IMR-90 (cell line): Measurements from ENCODE around the gene PPM1J. TPM values are rescaled to one million over a fixed set of nuclear protein-coding genes. Genes with fewer than 3 reads are reported as not detected.
A peak's percentile ranks its signal among the peaks of the same experiment; 100 is the strongest.

ENCODE experiments used
- ATAC-seq: fragments of 200-7000 bp; cut with Tn5 transposase; 2 replicates; pipeline ENCODE4 v1.9.1; 2020; ENCODE audit warnings: low read depth, mild to moderate bottlenecking, moderate library complexity
- BruUV-seq: library from RNA; stranded (reverse); fragments of 400-500 nt; replicated peaks from 2 replicates; lab custom pipeline; 2021; lab: Mats Ljungman, UMichigan
- CTCF ChIA-PET: fragments of 300-600 bp; formaldehyde crosslinking; extraction: SDS; loops from one replicate; lab custom pipeline; 2021; ENCODE audit warnings: antibody characterized with exemption; lab: Yijun Ruan, JAX
- POLR2A ChIA-PET: fragments of 300-600 bp; sonication (Branson Sonifier 250); formaldehyde crosslinking; loops from one replicate; lab custom pipeline; 2022; ENCODE audit warnings: antibody characterized with exemption; ENCODE audit not compliant: unreplicated experiment; lab: Charles Lee
- DNase-seq: peaks from one replicate; pipeline ENCODE4 v3.0.0; 2013
- H2AFZ ChIP-seq: replicated peaks from 2 replicates; pipeline ENCODE3; 2013; ENCODE audit warnings: low read length, mild to moderate bottlenecking; ENCODE audit not compliant: poor library complexity
- H2AK5ac ChIP-seq: 2 replicates; pipeline ENCODE4 v1.6.1; 2013; ENCODE audit warnings: low read depth, low read length, inconsistent platforms
- H2AK9ac ChIP-seq: replicated peaks from 2 replicates; pipeline ENCODE3; 2013; ENCODE audit warnings: mild to moderate bottlenecking, low read depth, low read length, moderate library complexity; ENCODE audit not compliant: poor library complexity
- H2BK120ac ChIP-seq: 2 replicates; pipeline ENCODE4 v1.6.1; 2013; ENCODE audit warnings: low read depth, low read length, inconsistent platforms
- H2BK15ac ChIP-seq: 3 replicates; pipeline ENCODE4 v1.6.1; 2013; ENCODE audit warnings: low read depth, low read length, inconsistent platforms
- H2BK20ac ChIP-seq: 2 replicates; pipeline ENCODE4 v1.6.1; 2013; ENCODE audit warnings: low read depth, mild to moderate bottlenecking, inconsistent platforms, low read length, moderate library complexity
- H2BK5ac ChIP-seq: 2 replicates; pipeline ENCODE4 v1.6.1; 2013; ENCODE audit warnings: mild to moderate bottlenecking, low read depth, low read length, inconsistent platforms; ENCODE audit not compliant: poor library complexity, severe bottlenecking
- H3K14ac ChIP-seq: replicated peaks from 2 replicates; pipeline ENCODE4 v1.6.1; 2013; ENCODE audit warnings: low read depth, low read length, inconsistent platforms
- H3K18ac ChIP-seq: 2 replicates; pipeline ENCODE4 v1.6.1; 2013; ENCODE audit warnings: low read depth, low read length, control low read depth
- H3K23ac ChIP-seq: 2 replicates; pipeline ENCODE4 v1.6.1; 2013; ENCODE audit warnings: low read depth, low read length, inconsistent platforms
- H3K27ac ChIP-seq: 2 replicates; pipeline ENCODE4 v1.5.1; 2013; ENCODE audit warnings: mild to moderate bottlenecking, control low read depth, low read length; ENCODE audit not compliant: insufficient read depth
- H3K27me3 ChIP-seq: 2 replicates; pipeline ENCODE4 v1.6.1; 2013; ENCODE audit warnings: low read length; ENCODE audit not compliant: control insufficient read depth, insufficient read depth
- H3K36me3 ChIP-seq: 2 replicates; pipeline ENCODE4 v1.6.1; 2013; ENCODE audit warnings: low read length, mixed read lengths; ENCODE audit not compliant: control insufficient read depth, insufficient read depth
- H3K4ac ChIP-seq: 2 replicates; pipeline ENCODE4 v1.6.1; 2013; ENCODE audit warnings: low read depth, low read length, inconsistent platforms
- H3K4me1 ChIP-seq: 2 replicates; pipeline ENCODE4 v1.6.1; 2013; ENCODE audit warnings: low read length, mixed read lengths; ENCODE audit not compliant: control insufficient read depth, insufficient read depth
- H3K4me2 ChIP-seq: 2 replicates; pipeline ENCODE4 v1.6.1; 2013; ENCODE audit warnings: low read depth, mild to moderate bottlenecking, control low read depth, low read length, moderate library complexity
- H3K4me3 ChIP-seq: 2 replicates; pipeline ENCODE4 v1.5.1; 2013; ENCODE audit warnings: low read depth, mild to moderate bottlenecking, control low read depth, low read length, moderate library complexity; ENCODE audit not compliant: insufficient read depth
- H3K56ac ChIP-seq: 2 replicates; pipeline ENCODE4 v1.6.1; 2013; ENCODE audit warnings: low read length, inconsistent platforms; ENCODE audit not compliant: insufficient read depth; ENCODE audit errors: extremely low read depth
- H3K79me1 ChIP-seq, 2 experiments: 2 replicates each; pipeline ENCODE4 v1.6.1; 2013; ENCODE audit warnings: low read length in 2 of 2, inconsistent platforms in 1 of 2, low read depth in 1 of 2
- H3K9ac ChIP-seq: 2 replicates; pipeline ENCODE4 v1.6.1; 2013; ENCODE audit warnings: low read depth, low read length, control low read depth
- H3K9me1 ChIP-seq: 2 replicates; pipeline ENCODE4 v1.6.1; 2013; ENCODE audit warnings: low read length, inconsistent platforms; ENCODE audit not compliant: insufficient read depth
- H3K9me3 ChIP-seq: 2 replicates; pipeline ENCODE4 v1.6.1; 2013; ENCODE audit warnings: low read length; ENCODE audit not compliant: control insufficient read depth, insufficient read depth
- H4K20me1 ChIP-seq: 2 replicates; pipeline ENCODE4 v1.6.1; 2013; ENCODE audit warnings: low read length, inconsistent platforms; ENCODE audit not compliant: insufficient read depth
- H4K5ac ChIP-seq: 2 replicates; pipeline ENCODE4 v1.6.1; 2013; ENCODE audit warnings: mild to moderate bottlenecking, low read depth, low read length, control low read depth
- H4K8ac ChIP-seq, 2 experiments: 2 replicates each; pipeline ENCODE4 v1.6.1; 2013; ENCODE audit warnings: low read depth in 2 of 2, low read length in 2 of 2, control low read depth in 1 of 2, inconsistent platforms in 1 of 2
- H4K91ac ChIP-seq: 2 replicates; pipeline ENCODE4 v1.6.1; 2013; ENCODE audit warnings: low read depth, low read length, inconsistent platforms; ENCODE audit not compliant: insufficient read depth
- BHLHE40 ChIP-seq: fragments of 150-350 bp; IDR thresholded peaks from 2 replicates; pipeline ENCODE4 v1.6.1; 2016; ENCODE audit warnings: mild to moderate bottlenecking, low read depth, low read length
- CEBPB ChIP-seq: IDR thresholded peaks from 2 replicates; pipeline ENCODE4 v1.6.1; 2012; ENCODE audit warnings: low read depth, low read length, improper control_type of control experiment
- CHD1 ChIP-seq: IDR thresholded peaks from 2 replicates; pipeline ENCODE4 v1.6.1; 2012; ENCODE audit warnings: low read depth, low read length, improper control_type of control experiment
- CTCF ChIP-seq: conservative IDR thresholded peaks from 2 replicates; pipeline ENCODE4 v1.5.1; 2012; ENCODE audit warnings: mild to moderate bottlenecking, low read depth, low read length, improper control_type of control experiment
- ELK1 ChIP-seq: fragments of 150-350 bp; IDR thresholded peaks from 2 replicates; pipeline ENCODE4 v1.6.1; 2016; ENCODE audit warnings: low read depth, mild to moderate bottlenecking, low read length, moderate library complexity, borderline replicate concordance
- FOS ChIP-seq: fragments of 150-350 bp; IDR thresholded peaks from 2 replicates; pipeline ENCODE4 v1.6.1; 2016; ENCODE audit warnings: low read depth, low read length
- MAZ ChIP-seq: IDR thresholded peaks from 2 replicates; pipeline ENCODE4 v1.6.1; 2012; ENCODE audit warnings: low read depth, mild to moderate bottlenecking, low read length, improper control_type of control experiment, moderate library complexity, borderline replicate concordance
- MXI1 ChIP-seq: IDR thresholded peaks from 2 replicates; pipeline ENCODE4 v1.6.1; 2012; ENCODE audit warnings: low read depth, mild to moderate bottlenecking, low read length, moderate library complexity, borderline replicate concordance
- NFE2L2 ChIP-seq: fragments of 150-350 bp; IDR thresholded peaks from 2 replicates; pipeline ENCODE4 v1.6.1; 2016; ENCODE audit warnings: low read depth, mild to moderate bottlenecking, low read length
- POLR2A ChIP-seq: IDR thresholded peaks from 2 replicates; pipeline ENCODE4 v1.6.1; 2012; ENCODE audit warnings: mild to moderate bottlenecking, low read depth, low read length
- RAD21 ChIP-seq: IDR thresholded peaks from 2 replicates; pipeline ENCODE4 v1.6.1; 2012; ENCODE audit warnings: low read length, improper control_type of control experiment
- RFX5 ChIP-seq: IDR thresholded peaks from 2 replicates; pipeline ENCODE4 v1.8.0; 2012; ENCODE audit warnings: low read depth, mild to moderate bottlenecking, low read length, moderate library complexity
- SMC3 ChIP-seq: fragments of 150-350 bp; IDR thresholded peaks from 2 replicates; pipeline ENCODE4 v1.6.1; 2016; ENCODE audit warnings: low read depth, mild to moderate bottlenecking, antibody characterized with exemption, low read length, moderate library complexity
- WGBS, 2 experiments: methylation state at CpG; one replicate each; pipeline versions ENCODE4 v1.1.5 to v1.1.7; 2013; ENCODE audit warnings: missing lambda C conversion rate in 2 of 2; ENCODE audit not compliant: insufficient read length in 1 of 2; ENCODE audit errors: extremely low coverage in 2 of 2; 5-methylcytosine and 5-hydroxymethylcytosine counted together
- dilution Hi-C: fragments of 300-500 bp; cut with HindIII; formaldehyde crosslinking; loops from one replicate; pipeline ENCODE4 v1.14.3; 2018; ENCODE audit warnings: low sequenced_read_pairs; ENCODE audit not compliant: unreplicated experiment
- in situ Hi-C: fragments of 300-500 bp; cut with MboI; formaldehyde crosslinking; loops from 3 replicates; pipeline ENCODE4 v1.14.3; 2019; ENCODE audit warnings: low sequenced_read_pairs, inconsistent platforms, mixed read lengths
- intact Hi-C: fragments of 100-400 bp; cut with micrococcal nuclease; formaldehyde crosslinking; loops from 2 replicates; pipeline ENCODE4 v1.10.0; 2022
- polyA plus RNA-seq, 3 experiments: library from polyadenylated mRNA; depleted of rRNA; stranded (reverse); fragments of >200 nt; gene quantifications; 2 replicates each; pipeline ENCODE4 v1.2.3, GENCODE V29; 2012; ENCODE audit warnings: low replicate concordance in 1 of 3
- total RNA-seq: library from RNA; depleted of rRNA; stranded (reverse); fragments of >200 nt; gene quantifications from 2 replicates; pipeline ENCODE4 v1.2.3, GENCODE V29; 2012
- TF ChIP-seq, protein P1 (sequence below): fragments of 150-350 bp; IDR thresholded peaks from 2 replicates; pipeline ENCODE4 v1.6.1; 2017; ENCODE audit warnings: mild to moderate bottlenecking, antibody characterized with exemption, low read length, low read depth

The PPM1J gene
- total and polyA plus RNA-seq, 2 of the 4 experiments (the other 2 are of a cell fraction) = 1.8 to 2.4 TPM

GRCh38 chr1:112698366-112699310 lies 16.5 kb downstream of the PPM1J start:
- Histone ChIP-seq H3K9me1 (peaks cover 14% of the 10 kb centered on the region), H2BK5ac (no peak overlapping the region), H2BK120ac (no peak overlapping the region), H3K56ac (no peak overlapping the region), H3K4ac (peak overlapping the region; percentile 33; the same call in 1 of the 2 replicates), H3K4me3 (no peak overlapping the region), H2AK9ac (peak overlapping the region; percentile 60), H4K91ac (no peak overlapping the region), H4K5ac (no peak overlapping the region), H3K36me3 (peaks cover 76% of the 10 kb centered on the region), H3K14ac (no peak overlapping the region), H3K79me1 (peaks cover 7 to 48% of the 10 kb centered on the region in 2 experiments; a peak in 3 of 4 replicates), H3K4me1 (peaks cover 21% of the 10 kb centered on the region), H3K9me3 (no peaks in the 10 kb centered on the region), H2AFZ (no peak overlapping the region), H3K4me2 (no peak overlapping the region), H3K23ac (no peak overlapping the region), H3K27ac (no peak overlapping the region), H3K18ac (no peak overlapping the region), H2BK20ac (no peak overlapping the region), H4K20me1 (peaks cover 28% of the 10 kb centered on the region), H3K9ac (no peak overlapping the region), H2AK5ac (no peak overlapping the region), H3K27me3 (no peaks in the 10 kb centered on the region), H2BK15ac (no peak overlapping the region), H4K8ac (no peak overlapping the region; a peak in 1 of 4 replicates)
- CTCF ChIA-PET = interaction anchor here (0.6 to 0.7 kb wide), 2 partner anchors 88 to 99 kb away, joined by 3 read pairs; no protein-coding TSS in a partner anchor
- dilution Hi-C loops = no loop called here
- 60% methylated on average over 1 of the region's 17 CpGs; no CpG with 5 or more reads in 1 of the 2 experiments for WGBS, 2 experiments
- DNase-seq = no peak
- no TSS peak for BruUV-seq
- POLR2A ChIA-PET = interaction anchor here (0.5 kb wide), 1 partner anchor 229 kb away, joined by 3 read pairs; no protein-coding TSS in a partner anchor
- intact Hi-C loops = no loop called here
- in situ Hi-C loops = no loop called here
- no peak for ATAC-seq
- TF ChIP-seq NFE2L2 (no peak), SMC3 (no peak), CHD1 (no peak), CEBPB (no peak), POLR2A (no peak), FOS (no peak), ELK1 (no peak), BHLHE40 (no peak), RAD21 (no peak), CTCF (no peak), MAZ (no peak), MXI1 (no peak), RFX5 (no peak)
- TF ChIP-seq, protein P1, sequence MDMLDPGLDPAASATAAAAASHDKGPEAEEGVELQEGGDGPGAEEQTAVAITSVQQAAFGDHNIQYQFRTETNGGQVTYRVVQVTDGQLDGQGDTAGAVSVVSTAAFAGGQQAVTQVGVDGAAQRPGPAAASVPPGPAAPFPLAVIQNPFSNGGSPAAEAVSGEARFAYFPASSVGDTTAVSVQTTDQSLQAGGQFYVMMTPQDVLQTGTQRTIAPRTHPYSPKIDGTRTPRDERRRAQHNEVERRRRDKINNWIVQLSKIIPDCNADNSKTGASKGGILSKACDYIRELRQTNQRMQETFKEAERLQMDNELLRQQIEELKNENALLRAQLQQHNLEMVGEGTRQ = no peak
